ENCODE results near the gene TLCD1. TPM values are rescaled to one million over a fixed set of nuclear protein-coding genes. Genes with fewer than 3 reads are reported as not detected.

TLCD1 gene
- total RNA-seq, 1 donor = 7.8 TPM

- TF ChIP-seq CTCF (IDR thresholded peaks at IDR 0.05; ENCODE audit: insufficient read depth, low read length) = peak; percentile 27
- DNase-seq (ENCODE audit: low read depth) = peak; percentile 84
- H3K4me3 ChIP-seq (ENCODE audit: low read depth, low read length) = peak within 1 kb of the TSS; percentile 92
Observed at GRCh38 chr17:28743243-28744103, 17.4 kb upstream of the TLCD1 start, which contains the start of gene TRAF4. Gene TRAF4 (plus strand): TSS chr17:28744011. CDS start chr17:28744113, 102 bp downstream.

GRCh38 chr17:28741358-28742349 is 15.6 kb upstream of the TLCD1 start:
- no peak overlapping the region for H3K4me3 ChIP-seq (ENCODE audit: low read depth, low read length)
- TF ChIP-seq CTCF (IDR thresholded peaks at IDR 0.05; ENCODE audit: insufficient read depth, low read length) = no peak
- DNase-seq (ENCODE audit: low read depth) = no peak

GRCh38 chr17:28740406-28741357 is 14.6 kb upstream of the TLCD1 start:
- no peak for DNase-seq (ENCODE audit: low read depth)
- no peak for TF ChIP-seq CTCF (IDR thresholded peaks at IDR 0.05; ENCODE audit: insufficient read depth, low read length)

GRCh38 chr17:28738680-28739384 is 12.8 kb upstream of the TLCD1 start:
- DNase-seq (ENCODE audit: low read depth) = no peak
- TF ChIP-seq CTCF (IDR thresholded peaks at IDR 0.05; ENCODE audit: insufficient read depth, low read length) = no peak

More at GRCh38 chr17:28740406-28741357, 14.6 kb upstream of the TLCD1 start:
- no peak overlapping the region for H3K4me3 ChIP-seq (ENCODE audit: low read depth, low read length)

GRCh38 chr17:28737770-28738679 is 12.0 kb upstream of the TLCD1 start:
- H3K4me3 ChIP-seq (ENCODE audit: low read depth, low read length) = no peak overlapping the region
- TF ChIP-seq CTCF (IDR thresholded peaks at IDR 0.05; ENCODE audit: insufficient read depth, low read length) = no peak
- no peak for DNase-seq (ENCODE audit: low read depth)

More at GRCh38 chr17:28738680-28739384, 12.8 kb upstream of the TLCD1 start:
- no peak overlapping the region for H3K4me3 ChIP-seq (ENCODE audit: low read depth, low read length)

Data from fibroblast of the aortic adventitia (primary cell).